GM12864 (cell line): ENCODE data around the gene PACS2.
"Not testable (repeated sequence)": the region's sequence is repeated elsewhere in the genome, so short reads cannot be mapped to it uniquely, and the experiment has no call there.

Source experiments
- DNase-seq: peaks from one replicate; pipeline ENCODE4 v3.0.0-alpha.2; 2011; ENCODE audit warnings: low read depth
- H3K4me3 ChIP-seq: 2 replicates; pipeline ENCODE4 v1.5.1; 2011; ENCODE audit warnings: mild to moderate bottlenecking, low read depth, low read length, control low read depth
- CTCF ChIP-seq: IDR thresholded peaks from 2 replicates; pipeline ENCODE4 v1.5.1; 2011; ENCODE audit warnings: low read depth, mild to moderate bottlenecking, moderate library complexity, low read length, control low read depth, inconsistent platforms; ENCODE audit errors: missing control alignments

The PACS2 gene

GRCh38 chr14:105358943-105359342, 44.4 kb downstream of the PACS2 start:
- H3K4me3 ChIP-seq, result no peak overlapping the region
- TF ChIP-seq CTCF, result no peak
- no peak for DNase-seq

DNA sequence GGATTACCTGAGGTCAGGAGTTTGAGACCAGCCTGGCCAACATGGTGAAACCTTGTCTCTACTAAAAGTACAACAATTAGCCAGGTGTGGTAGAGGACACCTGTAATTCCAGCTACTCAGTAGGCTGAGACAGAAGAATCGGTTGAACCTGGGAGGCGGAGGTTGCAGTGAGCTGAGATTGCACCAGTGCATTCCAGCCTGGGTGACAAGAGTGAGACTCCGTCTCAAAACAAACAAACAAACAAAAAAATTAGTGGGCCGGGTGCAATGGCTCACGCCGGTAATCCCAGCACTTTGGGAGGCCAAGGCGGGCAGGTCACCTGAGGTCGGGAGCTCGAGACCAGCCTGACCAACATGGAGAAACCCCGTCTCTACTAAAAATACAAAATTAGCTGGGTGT, 46.9 kb downstream of the PACS2 start:
- not testable (repeated sequence) for H3K4me3 ChIP-seq, DNase-seq

DNA sequence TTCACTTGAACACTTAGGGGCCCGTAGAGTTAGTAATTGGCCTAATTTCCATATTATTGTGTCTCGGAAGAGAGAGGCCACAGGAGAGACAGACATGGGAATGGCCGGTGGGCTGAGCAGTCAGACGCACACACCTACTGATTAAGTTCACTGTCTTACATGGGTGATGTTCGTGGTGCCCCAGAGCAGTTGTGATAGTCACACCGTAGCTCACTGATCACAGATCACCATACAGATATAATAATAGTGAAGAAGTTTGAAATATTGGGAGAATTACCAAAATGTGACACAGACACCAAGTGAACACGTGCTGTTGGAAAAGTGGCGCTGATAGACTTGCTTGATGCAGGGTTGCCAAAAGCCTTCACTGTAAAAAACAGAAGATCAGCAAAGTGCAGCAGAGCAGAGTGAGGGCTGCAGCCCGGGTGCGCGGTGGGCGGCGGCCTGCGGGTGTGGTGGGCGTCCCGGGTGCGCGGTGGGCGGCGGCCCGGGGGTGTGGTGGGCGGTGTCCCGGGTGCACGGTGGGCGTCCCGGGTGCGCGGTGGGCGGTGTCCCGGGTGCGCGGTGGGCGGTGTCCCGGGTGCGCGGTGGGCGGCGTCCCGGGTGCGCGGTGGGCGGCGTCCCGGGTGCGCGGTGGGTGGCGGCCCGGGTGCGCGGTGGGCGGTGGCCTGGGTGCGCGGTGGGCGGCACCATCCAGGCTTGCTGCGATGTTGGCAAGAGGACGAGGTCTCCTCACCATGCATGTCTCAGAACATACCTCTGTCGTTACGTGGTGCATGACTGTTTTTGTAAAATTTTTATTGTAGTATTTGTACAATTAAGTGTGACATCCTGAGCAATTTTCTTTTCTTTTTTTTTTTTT, 49.5 kb downstream of the PACS2 start:
- H3K4me3 ChIP-seq, result no peak overlapping the region
- TF ChIP-seq CTCF, result no peak
- DNase-seq, result no peak

GRCh38 chr14:105365101-105365500, 50.6 kb downstream of the PACS2 start:
- no peak for DNase-seq
- TF ChIP-seq CTCF, result no peak
- H3K4me3 ChIP-seq, result no peak overlapping the region

DNA sequence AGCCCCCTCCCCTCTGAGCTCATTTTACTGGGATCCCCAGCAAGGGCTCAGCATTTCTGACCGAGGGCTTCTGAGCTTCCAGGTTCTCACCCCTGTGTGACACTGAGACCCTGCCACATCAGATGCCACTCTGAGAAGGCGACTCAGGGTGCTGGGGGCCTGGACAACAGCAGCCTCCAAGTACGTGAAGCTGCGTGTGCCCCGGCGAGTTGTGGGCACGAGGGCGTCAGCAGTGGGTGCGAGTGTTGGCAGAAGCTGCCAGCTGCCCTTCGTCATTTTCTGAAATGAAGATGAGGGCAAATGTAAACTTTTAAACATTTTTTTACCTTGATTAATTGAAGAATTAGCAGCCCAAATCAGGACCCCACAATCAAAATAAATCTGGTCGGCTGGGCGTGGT, 51.1 kb downstream of the PACS2 start:
- H3K4me3 ChIP-seq, result no peak overlapping the region
- no peak for DNase-seq
- no peak for TF ChIP-seq CTCF

GRCh38 chr14:105366386-105367074, 52.0 kb downstream of the PACS2 start:
- H3K4me3 ChIP-seq, result no peak overlapping the region
- DNase-seq, result no peak
- TF ChIP-seq CTCF, result no peak

DNA sequence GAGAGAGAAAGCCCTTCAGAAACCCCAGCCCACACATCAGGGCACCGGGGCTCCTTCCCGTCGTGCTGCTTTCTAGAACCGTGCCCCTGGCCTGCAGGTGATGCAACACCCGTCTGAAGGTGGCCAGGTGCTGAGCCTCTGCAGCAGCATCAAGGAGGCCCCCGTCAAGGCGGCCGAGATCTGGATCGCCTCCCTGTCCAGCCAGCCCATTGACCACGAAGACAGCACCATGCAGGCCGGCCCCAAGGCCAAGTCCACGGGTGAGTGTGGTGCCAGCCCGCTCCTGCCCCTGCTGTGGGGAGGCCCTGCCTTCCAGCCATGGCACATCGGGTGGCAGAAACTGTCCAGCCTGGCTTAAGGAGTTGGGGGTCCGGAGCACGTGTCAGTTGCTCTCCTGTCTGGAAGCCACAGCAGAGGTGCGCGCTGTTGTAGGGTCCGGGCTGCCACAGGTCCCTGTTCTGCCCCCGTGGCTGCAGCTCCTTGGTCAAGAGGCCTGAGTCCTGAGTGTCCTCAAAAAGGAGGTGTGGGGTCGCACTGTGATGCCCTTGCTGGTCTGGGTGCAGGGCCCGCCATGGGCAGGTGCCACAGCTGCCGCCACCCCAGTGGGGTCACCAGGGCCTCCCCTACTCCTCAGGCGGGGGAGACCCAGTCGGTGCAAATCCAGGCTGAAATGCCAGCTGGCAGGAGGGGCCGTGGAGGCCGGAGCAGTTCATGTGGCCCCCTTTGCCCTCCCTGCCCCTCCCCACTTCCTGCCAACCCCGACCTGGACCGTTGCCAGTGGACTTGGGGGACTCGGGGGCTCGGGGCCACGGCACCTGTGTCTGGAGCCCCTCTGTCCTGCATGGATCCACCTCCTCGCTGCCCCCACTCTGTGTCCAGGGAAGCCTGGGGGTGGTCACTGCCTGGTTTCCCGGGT, 52.8 kb downstream of the PACS2 start:
- no peak for TF ChIP-seq CTCF
- DNase-seq, result no peak
- H3K4me3 ChIP-seq, result no peak overlapping the region
